Uterus (tissue), 2 donors: ENCODE measurements around the gene AIFM3.

Source experiments
- CTCF ChIP-seq, 4 experiments: fragments of 200-600 bp in 2 of 4; fragments of 450-650 bp in 2 of 4; sonication (generic) in 2 of 4; IDR thresholded peaks; one replicate each; pipeline ENCODE4 v1.5.1; 2016 to 2019; ENCODE audit warnings: antibody characterized with exemption in 4 of 4, mild to moderate bottlenecking in 2 of 4, moderate library complexity in 1 of 4
- POLR2A ChIP-seq, 2 donors: fragments of 450-650 bp; IDR thresholded peaks; one replicate each; pipeline ENCODE4 v1.6.1; 2016; ENCODE audit warnings: antibody characterized with exemption in 2 of 2, mild to moderate bottlenecking in 1 of 2, moderate library complexity in 1 of 2

GRCh38 chr22:20992056-20992442 lies 25.0 kb downstream of the AIFM3 start:
- TF ChIP-seq CTCF (IDR thresholded peaks at IDR 0.05) (no peak), POLR2A (IDR thresholded peaks at IDR 0.05) (no peak)
